Measurements from ENCODE around the gene FAM200A. TPM values are rescaled to one million over a fixed set of nuclear protein-coding genes. Genes with fewer than 3 reads are reported as not detected.
A peak's percentile ranks its signal among the peaks of the same experiment; 100 is the strongest.

The FAM200A gene
- total RNA-seq, 4 donors from 2014 or later, result 0.40 to 4.2 (median 4.1) TPM; not detected in 1

GRCh38 chr7:99531354-99531765 lies 20.6 kb downstream of the FAM200A start:
- H3K4me3 ChIP-seq, result no peak overlapping the region
- in situ Hi-C loops (cut with MboI; ENCODE audit: low pct_ligation_motif_present in 1 of 4, low pct_unique_long_range_greater_than_20kb in 1 of 4, low sequenced_read_pairs in 3 of 4), result no loop called here
- no peaks in the 10 kb centered on the region for H3K4me1 ChIP-seq
- H3K27me3 ChIP-seq, result no peaks in the 10 kb centered on the region
- intact Hi-C loops (cut with DNase I; ENCODE audit: low total_unique reads), result no loop called here
- WGBS, 2 donors (ENCODE audit: low coverage in 1 of 2), result 94 to 100% methylated on average over 8 to 12 of the region's 12 CpGs
- TF ChIP-seq, protein P1, sequence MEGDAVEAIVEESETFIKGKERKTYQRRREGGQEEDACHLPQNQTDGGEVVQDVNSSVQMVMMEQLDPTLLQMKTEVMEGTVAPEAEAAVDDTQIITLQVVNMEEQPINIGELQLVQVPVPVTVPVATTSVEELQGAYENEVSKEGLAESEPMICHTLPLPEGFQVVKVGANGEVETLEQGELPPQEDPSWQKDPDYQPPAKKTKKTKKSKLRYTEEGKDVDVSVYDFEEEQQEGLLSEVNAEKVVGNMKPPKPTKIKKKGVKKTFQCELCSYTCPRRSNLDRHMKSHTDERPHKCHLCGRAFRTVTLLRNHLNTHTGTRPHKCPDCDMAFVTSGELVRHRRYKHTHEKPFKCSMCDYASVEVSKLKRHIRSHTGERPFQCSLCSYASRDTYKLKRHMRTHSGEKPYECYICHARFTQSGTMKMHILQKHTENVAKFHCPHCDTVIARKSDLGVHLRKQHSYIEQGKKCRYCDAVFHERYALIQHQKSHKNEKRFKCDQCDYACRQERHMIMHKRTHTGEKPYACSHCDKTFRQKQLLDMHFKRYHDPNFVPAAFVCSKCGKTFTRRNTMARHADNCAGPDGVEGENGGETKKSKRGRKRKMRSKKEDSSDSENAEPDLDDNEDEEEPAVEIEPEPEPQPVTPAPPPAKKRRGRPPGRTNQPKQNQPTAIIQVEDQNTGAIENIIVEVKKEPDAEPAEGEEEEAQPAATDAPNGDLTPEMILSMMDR (IDR thresholded peaks at IDR 0.05), result no peak
- TF ChIP-seq POLR2A (IDR thresholded peaks at IDR 0.05) (no peak), POLR2AphosphoS5 (IDR thresholded peaks at IDR 0.05) (no peak), EP300 (IDR thresholded peaks at IDR 0.05; ENCODE audit: low read depth) (no peak)
- DNase-seq, result no peak
- H3K36me3 ChIP-seq, result peaks cover 4 to 58% (median 31%) of the 10 kb centered on the region in 4 donors
- peaks cover 36 to 38% of the 10 kb centered on the region in 2 donors for H3K9me3 ChIP-seq
- no peak overlapping the region for H3K27ac ChIP-seq

DNA sequence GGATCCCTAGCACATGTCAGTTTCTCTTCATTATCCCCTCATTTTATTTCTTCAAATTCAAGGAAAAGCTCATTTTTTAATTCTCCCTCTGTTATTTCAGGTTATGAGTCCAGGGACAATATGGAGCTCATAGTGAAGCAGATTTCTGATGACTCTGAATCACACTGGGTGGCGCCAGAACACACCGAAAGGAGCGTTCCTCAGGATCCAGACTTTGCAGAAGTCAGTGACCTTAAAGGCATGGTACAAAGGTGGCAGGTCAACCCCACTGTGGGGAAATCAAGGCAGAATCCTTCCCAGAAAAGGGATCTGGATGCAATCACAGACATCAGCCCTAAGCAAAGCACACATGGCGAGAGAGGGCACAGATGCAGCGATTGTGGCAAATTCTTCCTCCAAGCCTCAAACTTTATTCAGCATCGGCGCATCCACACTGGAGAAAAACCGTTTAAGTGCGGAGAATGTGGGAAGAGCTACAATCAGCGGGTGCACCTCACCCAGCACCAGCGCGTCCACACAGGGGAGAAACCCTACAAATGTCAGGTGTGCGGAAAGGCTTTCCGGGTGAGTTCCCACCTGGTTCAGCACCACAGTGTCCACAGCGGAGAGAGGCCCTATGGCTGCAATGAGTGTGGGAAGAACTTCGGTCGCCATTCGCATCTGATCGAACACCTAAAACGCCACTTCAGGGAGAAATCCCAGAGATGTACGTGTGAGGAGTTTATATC lies 26.0 kb downstream of the FAM200A start:
- Histone ChIP-seq H3K27ac (no peak overlapping the region), H3K36me3 (peaks cover 0 to 48% (median 22%) of the 10 kb centered on the region in 4 donors), H3K4me3 (no peak overlapping the region), H3K4me1 (no peaks in the 10 kb centered on the region), H3K27me3 (no peaks in the 10 kb centered on the region), H3K9me3 (peaks cover 14 to 17% of the 10 kb centered on the region in 2 donors)
- in situ Hi-C loops (cut with MboI; ENCODE audit: low pct_ligation_motif_present in 1 of 4, low pct_unique_long_range_greater_than_20kb in 1 of 4, low sequenced_read_pairs in 3 of 4), result no loop called here
- intact Hi-C loops (cut with DNase I; ENCODE audit: low total_unique reads), result no loop called here
- no peak for TF ChIP-seq EP300 (IDR thresholded peaks at IDR 0.05; ENCODE audit: low read depth)
- TF ChIP-seq, protein P1 (IDR thresholded peaks at IDR 0.05), result peak in 2 of 5 experiments; percentile 12 to 14
- DNase-seq, result peak; percentile 17
- WGBS, 2 donors (ENCODE audit: low coverage in 1 of 2), result 94% methylated on average over 21 of the region's 21 CpGs; no CpG with 5 or more reads in 1 of the 2 donors

DNA sequence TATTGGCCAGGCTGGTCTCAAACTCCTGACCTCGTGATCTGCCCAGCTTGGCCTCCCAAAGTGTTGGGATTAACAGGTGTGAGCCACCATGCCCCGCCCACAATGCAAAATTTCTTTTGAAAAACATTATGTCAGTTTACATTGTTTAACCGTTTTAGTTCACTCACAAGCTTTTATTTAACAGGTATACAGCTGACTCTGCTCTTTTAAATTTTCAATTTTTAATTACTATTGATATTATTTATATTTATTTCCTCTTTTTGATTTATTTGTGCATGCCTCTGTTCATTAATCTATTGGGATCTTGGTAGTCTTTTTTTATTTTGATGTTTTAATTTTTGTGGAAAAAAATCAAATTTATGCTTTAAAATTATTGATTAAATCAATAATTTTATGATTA lies 30.5 kb downstream of the FAM200A start:
- Histone ChIP-seq H3K4me3 (no peak overlapping the region), H3K27me3 (no peaks in the 10 kb centered on the region), H3K9me3 (no peaks in the 10 kb centered on the region), H3K36me3 (peaks cover 0 to 30% (median 11%) of the 10 kb centered on the region in 4 donors), H3K4me1 (no peaks in the 10 kb centered on the region), H3K27ac (no peak overlapping the region)
- in situ Hi-C loops (cut with MboI; ENCODE audit: low pct_ligation_motif_present in 1 of 4, low pct_unique_long_range_greater_than_20kb in 1 of 4, low sequenced_read_pairs in 3 of 4), result no loop called here
- DNase-seq, result no peak
- 67 to 92% methylated on average over 1 to 3 of the region's 3 CpGs for WGBS, 2 donors (ENCODE audit: low coverage in 1 of 2)
- TF ChIP-seq POLR2A (IDR thresholded peaks at IDR 0.05) (no peak), EP300 (IDR thresholded peaks at IDR 0.05; ENCODE audit: low read depth) (no peak), POLR2AphosphoS5 (IDR thresholded peaks at IDR 0.05) (no peak)
- TF ChIP-seq, protein P1 (IDR thresholded peaks at IDR 0.05), result no peak
- intact Hi-C loops (cut with DNase I; ENCODE audit: low total_unique reads), result no loop called here

DNA sequence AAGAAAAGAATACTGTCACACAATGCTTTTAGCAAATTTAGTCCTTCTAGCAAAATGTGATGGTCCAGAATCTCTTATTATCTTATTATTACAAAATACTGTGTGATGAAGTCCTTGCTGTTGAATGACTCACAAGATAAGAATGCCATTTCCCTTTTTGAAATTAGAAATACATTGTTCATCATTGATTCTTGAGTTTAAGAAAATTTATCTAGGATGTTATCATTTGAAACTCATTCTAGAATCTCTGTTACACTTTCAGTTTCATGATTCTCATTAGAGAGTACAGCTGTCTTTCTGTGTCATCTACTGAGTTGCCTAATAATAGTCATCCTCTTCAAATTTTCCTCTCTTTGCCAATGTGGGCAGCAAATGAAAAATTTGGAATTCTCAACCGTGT lies 37.9 kb downstream of the FAM200A start:
- Histone ChIP-seq H3K9me3 (no peaks in the 10 kb centered on the region), H3K4me1 (no peaks in the 10 kb centered on the region), H3K36me3 (peaks cover 0 to 35% (median 15%) of the 10 kb centered on the region in 4 donors), H3K27ac (no peak overlapping the region), H3K27me3 (no peaks in the 10 kb centered on the region), H3K4me3 (no peak overlapping the region)
- DNase-seq, result no peak
- in situ Hi-C loops (cut with MboI; ENCODE audit: low pct_ligation_motif_present in 1 of 4, low pct_unique_long_range_greater_than_20kb in 1 of 4, low sequenced_read_pairs in 3 of 4) (no loop called here), intact Hi-C loops (cut with DNase I; ENCODE audit: low total_unique reads) (no loop called here)
- 60 to 78% methylated on average over 1 of the region's 1 CpG for WGBS, 2 donors (ENCODE audit: low coverage in 1 of 2)
- TF ChIP-seq POLR2A (IDR thresholded peaks at IDR 0.05) (no peak), EP300 (IDR thresholded peaks at IDR 0.05; ENCODE audit: low read depth) (no peak), POLR2AphosphoS5 (IDR thresholded peaks at IDR 0.05) (no peak)
- TF ChIP-seq, protein P1 (IDR thresholded peaks at IDR 0.05), result no peak
